AG04449 (cell line): ENCODE results near the gene RAB31.

ENCODE experiments used
- CTCF ChIA-PET: fragments of 350-600 bp; formaldehyde crosslinking; extraction: SDS; loops from one replicate; lab custom pipeline; 2021; ENCODE audit warnings: antibody characterized with exemption; lab: Yijun Ruan, JAX
- POLR2A ChIA-PET: fragments of 400-600, 350-600 bp; formaldehyde crosslinking; extraction: SDS; loops from one replicate; lab custom pipeline; 2020; ENCODE audit warnings: antibody characterized with exemption, inconsistent platforms; lab: Yijun Ruan, JAX
- DNase-seq: peaks from one replicate; pipeline ENCODE4 v3.0.0-alpha.2; 2010; ENCODE audit warnings: low read depth, low spot score
- H3K4me3 ChIP-seq: 2 replicates; pipeline ENCODE4 v1.5.1; 2011; ENCODE audit warnings: low read depth, mild to moderate bottlenecking, control low read depth, low read length
- CTCF ChIP-seq: IDR thresholded peaks from one replicate; pipeline ENCODE4 v1.5.1; 2011; ENCODE audit warnings: mild to moderate bottlenecking, moderate library complexity, low read length, control low read depth, inconsistent platforms; ENCODE audit not compliant: insufficient read depth; ENCODE audit errors: missing control alignments

Gene RAB31

GRCh38 chr18:9779630-9780029 is 71.5 kb downstream of the RAB31 start:
- CTCF ChIA-PET = interaction anchor here (1.7 kb wide), 1 partner anchor 9 kb away, joined by 7 read pairs; no protein-coding TSS in a partner anchor
- no peak for DNase-seq
- POLR2A ChIA-PET = no interaction called here
- TF ChIP-seq CTCF = no peak
- H3K4me3 ChIP-seq = no peak overlapping the region

GRCh38 chr18:9782073-9782857 is 74.2 kb downstream of the RAB31 start:
- ChIA-PET CTCF (interaction anchor here (0.9 to 2.5 kb wide), 3 partner anchors 8 to 168 kb away, joined by 3 to 7 read pairs (median 6); no protein-coding TSS in a partner anchor), POLR2A (no interaction called here)
- no peak for TF ChIP-seq CTCF
- no peak overlapping the region for H3K4me3 ChIP-seq
- peak; percentile 83 for DNase-seq

- ChIA-PET POLR2A (no interaction called here), CTCF (no interaction called here)
- no peak overlapping the region for H3K4me3 ChIP-seq
- DNase-seq = no peak
- TF ChIP-seq CTCF = no peak
Measured at GRCh38 chr18:9786631-9787030, 78.5 kb downstream of the RAB31 start.

- no peak for TF ChIP-seq CTCF
- ChIA-PET CTCF (no interaction called here), POLR2A (no interaction called here)
- H3K4me3 ChIP-seq = no peak overlapping the region
- DNase-seq = no peak
Measured at GRCh38 chr18:9787036-9787435, 78.9 kb downstream of the RAB31 start.

- H3K4me3 ChIP-seq = no peak overlapping the region
- TF ChIP-seq CTCF = no peak
- ChIA-PET CTCF (no interaction called here), POLR2A (no interaction called here)
- DNase-seq = peak; percentile 23
Measured at GRCh38 chr18:9787712-9788111, 79.6 kb downstream of the RAB31 start.

- POLR2A ChIA-PET = no interaction called here
- CTCF ChIA-PET = no interaction called here
- TF ChIP-seq CTCF = no peak
- no peak overlapping the region for H3K4me3 ChIP-seq
- no peak for DNase-seq
Measured at GRCh38 chr18:9788140-9788539, 80.0 kb downstream of the RAB31 start.
